NB4 (cell line): ENCODE measurements around the gene PLD4.

Experiments
- CTCF ChIP-seq: IDR thresholded peaks from one replicate; pipeline ENCODE4 v1.5.1; 2012; ENCODE audit warnings: low read depth, low read length
- MYC ChIP-seq: IDR thresholded peaks from 2 replicates; pipeline ENCODE4 v1.6.1; 2011; ENCODE audit warnings: low read depth, low read length
- POLR2A ChIP-seq: IDR thresholded peaks from 2 replicates; pipeline ENCODE4 v1.6.1; 2011; ENCODE audit warnings: mild to moderate bottlenecking; ENCODE audit not compliant: insufficient read length; ENCODE audit errors: extremely low read depth

- TF ChIP-seq MYC: no peak
- no peak for TF ChIP-seq CTCF
- no peak for TF ChIP-seq POLR2A
These were observed 57.2 kb downstream of the PLD4 start for GRCh38 chr14:104981699-104982541.
